HepG2 (cell line): ENCODE results near the gene GATD1. TPM values are rescaled to one million over a fixed set of nuclear protein-coding genes. Genes with fewer than 3 reads are reported as not detected.

ENCODE experiments used
- ELF3 ChIP-seq: IDR thresholded peaks from 2 replicates; pipeline ENCODE4 v1.6.1; 2016; ENCODE audit warnings: missing genetic modification reagents, missing compliant biosample characterization
- HNRNPL ChIP-seq: fragments of 200-400 bp; formaldehyde crosslinking; IDR thresholded peaks from 2 replicates; pipeline ENCODE4 v1.6.1; 2017; ENCODE audit warnings: mild to moderate bottlenecking, low read depth, low read length
- KDM5B ChIP-seq: sonication (generic); formaldehyde crosslinking; IDR thresholded peaks from 2 replicates; pipeline ENCODE4 v1.4.0; 2020; ENCODE audit warnings: missing genetic modification reagents, mild to moderate bottlenecking, borderline replicate concordance
- MIER2 ChIP-seq: IDR thresholded peaks from 2 replicates; pipeline ENCODE4 v1.6.1; 2016; ENCODE audit warnings: missing biosample characterization, missing genetic modification reagents
- PCBP1 ChIP-seq: fragments of 200-400 bp; formaldehyde crosslinking; IDR thresholded peaks from 2 replicates; pipeline ENCODE4 v1.6.1; 2017; ENCODE audit warnings: mild to moderate bottlenecking, low read depth, low read length, borderline replicate concordance
- RAD21 ChIP-seq: fragments of 450-650 bp; formaldehyde crosslinking; IDR thresholded peaks from 2 replicates; pipeline ENCODE4 v1.5.0; 2020; ENCODE audit warnings: mild to moderate bottlenecking
- SAFB2 ChIP-seq: sonication (generic); formaldehyde crosslinking; IDR thresholded peaks from 2 replicates; pipeline ENCODE4 v1.5.1; 2020; ENCODE audit warnings: missing genetic modification reagents, low read depth, mild to moderate bottlenecking, borderline replicate concordance
- SRSF4 ChIP-seq: fragments of 200-400 bp; formaldehyde crosslinking; IDR thresholded peaks from one replicate; pipeline ENCODE4 v1.6.1; 2018; ENCODE audit warnings: mild to moderate bottlenecking, low read depth, low read length, moderate library complexity; ENCODE audit not compliant: poor library complexity, severe bottlenecking
- TCF12 ChIP-seq, 2 experiments: fragments of 450-650 bp in 1 of 2; sonication (generic) in 1 of 2; formaldehyde crosslinking in 1 of 2; IDR thresholded peaks; 2 replicates each; pipeline versions ENCODE4 v1.6.1 to v1.8.0; 2017 to 2022; ENCODE audit warnings: antibody characterized with exemption in 1 of 2, mild to moderate bottlenecking in 1 of 2, missing genetic modification reagents in 1 of 2, moderate library complexity in 1 of 2
- XBP1 ChIP-seq: sonication (generic); formaldehyde crosslinking; IDR thresholded peaks from 2 replicates; pipeline ENCODE4 v1.5.0; 2020; ENCODE audit warnings: missing genetic modification reagents
- XRCC5 ChIP-seq: fragments of 200-400 bp; formaldehyde crosslinking; optimal IDR thresholded peaks from 2 replicates; pipeline ENCODE3; 2017; ENCODE audit warnings: mild to moderate bottlenecking, low read length
- ZBTB42 ChIP-seq: sonication (generic); formaldehyde crosslinking; IDR thresholded peaks from 2 replicates; pipeline ENCODE4 v1.5.0; 2020; ENCODE audit warnings: mild to moderate bottlenecking, missing genetic modification reagents
- ZFP41 ChIP-seq: sonication (generic); formaldehyde crosslinking; IDR thresholded peaks from 2 replicates; pipeline ENCODE4 v1.4.0; 2020; ENCODE audit warnings: mild to moderate bottlenecking, missing genetic modification reagents, borderline replicate concordance
- ZFY ChIP-seq: sonication (generic); formaldehyde crosslinking; IDR thresholded peaks from 2 replicates; pipeline ENCODE4 v1.4.0; 2020; ENCODE audit warnings: missing genetic modification reagents
- ZNF333 ChIP-seq: sonication (generic); formaldehyde crosslinking; IDR thresholded peaks from 2 replicates; pipeline ENCODE4 v1.4.0; 2020; ENCODE audit warnings: mild to moderate bottlenecking, missing genetic modification reagents, borderline replicate concordance
- ZNF841 ChIP-seq: sonication (generic); formaldehyde crosslinking; IDR thresholded peaks from 2 replicates; pipeline ENCODE4 v1.8.1; 2023; ENCODE audit warnings: missing genetic modification reagents, borderline replicate concordance
- ZNF879 ChIP-seq: sonication (generic); formaldehyde crosslinking; IDR thresholded peaks from 2 replicates; pipeline ENCODE4 v1.8.1; 2023; ENCODE audit warnings: missing genetic modification reagents
- polyA plus RNA-seq, 8 experiments: library from polyadenylated mRNA; depleted of rRNA in 3 of 8; stranded (reverse) in 7 of 8; unstranded in 1 of 8; fragments of >200 nt; fragmentation: Illumina TruSeq in 4 of 8; extraction: Trizol in 4 of 8; gene quantifications; 2 replicates each; pipeline versions ENCODE4 v1.2.1 to v1.2.3, GENCODE V29; 2011 to 2016; ENCODE audit warnings: low read depth in 4 of 8, missing spikeins in 1 of 8, mixed read lengths in 1 of 8; ENCODE audit not compliant: insufficient read depth in 1 of 8
- total RNA-seq, 5 experiments: library from RNA; depleted of rRNA; stranded (reverse); fragments of >200 nt; fragmentation: Illumina TruSeq; extraction: Trizol; gene quantifications; 2 replicates each; pipeline ENCODE4 v1.2.3, GENCODE V29; 2016; ENCODE audit warnings: low read depth in 1 of 5
- TF ChIP-seq, protein P1 (sequence below): sonication (generic); formaldehyde crosslinking; IDR thresholded peaks from 2 replicates; pipeline ENCODE4 v1.4.0; 2020; ENCODE audit warnings: missing genetic modification reagents, mild to moderate bottlenecking, borderline replicate concordance
- TF ChIP-seq, protein P2 (sequence below), 2 experiments: sonication (generic) in 1 of 2; formaldehyde crosslinking in 1 of 2; IDR thresholded peaks; 2 replicates each; pipeline versions ENCODE4 v1.6.1 to v1.9.0; 2014 to 2022; ENCODE audit warnings: antibody characterized with exemption in 1 of 2, borderline replicate concordance in 1 of 2, inconsistent platforms in 1 of 2, low read depth in 1 of 2, missing genetic modification reagents in 1 of 2

Gene GATD1
- total and polyA plus RNA-seq, 2 of the 13 experiments (the other 11 are each of a cell fraction or from before 2014, with no cell fraction given): 31.3 to 60.5 TPM

DNA sequence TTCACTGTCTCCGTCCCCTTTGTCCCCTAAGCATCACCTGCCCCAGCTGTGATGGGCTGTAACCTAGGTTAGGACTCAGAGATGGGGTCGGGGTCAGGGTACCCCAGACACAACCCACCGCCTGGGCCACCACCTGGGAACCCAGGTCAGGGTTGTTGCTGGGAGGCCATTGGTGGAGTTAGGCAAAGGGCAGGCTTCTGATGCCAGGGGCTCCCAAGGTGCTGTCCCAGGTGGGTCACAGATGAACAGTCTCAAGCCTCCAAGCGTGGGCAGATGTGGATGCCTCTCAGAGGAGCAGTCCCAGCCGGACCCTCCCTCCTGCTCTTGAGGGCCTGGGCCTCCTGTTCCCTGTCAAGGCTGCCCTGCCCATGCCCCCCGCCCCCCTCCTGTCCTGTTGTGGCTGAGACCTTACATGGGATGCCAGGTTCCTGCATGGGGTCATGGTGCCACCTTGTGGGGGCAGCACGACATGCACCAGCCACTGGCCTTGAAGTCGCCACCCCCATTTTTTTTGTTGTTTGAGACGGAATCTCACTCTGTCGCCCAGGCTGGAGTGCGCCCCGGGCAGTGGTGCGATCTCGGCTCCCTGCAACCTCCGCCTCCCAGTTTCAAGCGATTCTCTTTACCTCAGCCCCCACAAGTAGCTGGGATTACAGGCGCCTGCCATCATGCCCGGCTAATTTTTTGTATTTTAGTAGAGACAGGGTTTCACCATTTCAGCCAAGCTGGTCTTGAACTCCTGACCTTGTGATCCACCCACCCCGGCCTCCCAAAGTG lies 12.1 kb downstream of the GATD1 start (continued):
- TF ChIP-seq KDM5B (CRISPR knock-in tag) (no peak; the same call in 1 of the 2 replicates), RAD21 (CRISPR knock-in tag) (peak; percentile 73), ELF3 (CRISPR knock-in tag) (no peak), ZFP41 (CRISPR knock-in tag) (0 out of 2 replicates have a peak, but pooled peaks have one; percentile 38), PCBP1 (no peak), ZNF841 (CRISPR knock-in tag) (no peak), SAFB2 (CRISPR knock-in tag) (no peak), XRCC5 (peak; percentile 22), HNRNPL (0 out of 2 replicates have a peak, but pooled peaks have one; percentile 81), ZFY (no peak), ZNF879 (CRISPR knock-in tag) (no peak), ZBTB42 (no peak), ZNF333 (CRISPR knock-in tag) (no peak), XBP1 (CRISPR knock-in tag) (no peak), TCF12 (IDR thresholded peaks at IDR 0.05) (no peak), TCF12 (CRISPR knock-in tag; IDR thresholded peaks at IDR 0.05) (no peak), SRSF4 (no peak), MIER2 (CRISPR knock-in tag) (no peak)
- TF ChIP-seq, protein P1, sequence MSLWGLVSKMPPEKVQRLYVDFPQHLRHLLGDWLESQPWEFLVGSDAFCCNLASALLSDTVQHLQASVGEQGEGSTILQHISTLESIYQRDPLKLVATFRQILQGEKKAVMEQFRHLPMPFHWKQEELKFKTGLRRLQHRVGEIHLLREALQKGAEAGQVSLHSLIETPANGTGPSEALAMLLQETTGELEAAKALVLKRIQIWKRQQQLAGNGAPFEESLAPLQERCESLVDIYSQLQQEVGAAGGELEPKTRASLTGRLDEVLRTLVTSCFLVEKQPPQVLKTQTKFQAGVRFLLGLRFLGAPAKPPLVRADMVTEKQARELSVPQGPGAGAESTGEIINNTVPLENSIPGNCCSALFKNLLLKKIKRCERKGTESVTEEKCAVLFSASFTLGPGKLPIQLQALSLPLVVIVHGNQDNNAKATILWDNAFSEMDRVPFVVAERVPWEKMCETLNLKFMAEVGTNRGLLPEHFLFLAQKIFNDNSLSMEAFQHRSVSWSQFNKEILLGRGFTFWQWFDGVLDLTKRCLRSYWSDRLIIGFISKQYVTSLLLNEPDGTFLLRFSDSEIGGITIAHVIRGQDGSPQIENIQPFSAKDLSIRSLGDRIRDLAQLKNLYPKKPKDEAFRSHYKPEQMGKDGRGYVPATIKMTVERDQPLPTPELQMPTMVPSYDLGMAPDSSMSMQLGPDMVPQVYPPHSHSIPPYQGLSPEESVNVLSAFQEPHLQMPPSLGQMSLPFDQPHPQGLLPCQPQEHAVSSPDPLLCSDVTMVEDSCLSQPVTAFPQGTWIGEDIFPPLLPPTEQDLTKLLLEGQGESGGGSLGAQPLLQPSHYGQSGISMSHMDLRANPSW (CRISPR knock-in tag): no peak
- TF ChIP-seq, protein P2, sequence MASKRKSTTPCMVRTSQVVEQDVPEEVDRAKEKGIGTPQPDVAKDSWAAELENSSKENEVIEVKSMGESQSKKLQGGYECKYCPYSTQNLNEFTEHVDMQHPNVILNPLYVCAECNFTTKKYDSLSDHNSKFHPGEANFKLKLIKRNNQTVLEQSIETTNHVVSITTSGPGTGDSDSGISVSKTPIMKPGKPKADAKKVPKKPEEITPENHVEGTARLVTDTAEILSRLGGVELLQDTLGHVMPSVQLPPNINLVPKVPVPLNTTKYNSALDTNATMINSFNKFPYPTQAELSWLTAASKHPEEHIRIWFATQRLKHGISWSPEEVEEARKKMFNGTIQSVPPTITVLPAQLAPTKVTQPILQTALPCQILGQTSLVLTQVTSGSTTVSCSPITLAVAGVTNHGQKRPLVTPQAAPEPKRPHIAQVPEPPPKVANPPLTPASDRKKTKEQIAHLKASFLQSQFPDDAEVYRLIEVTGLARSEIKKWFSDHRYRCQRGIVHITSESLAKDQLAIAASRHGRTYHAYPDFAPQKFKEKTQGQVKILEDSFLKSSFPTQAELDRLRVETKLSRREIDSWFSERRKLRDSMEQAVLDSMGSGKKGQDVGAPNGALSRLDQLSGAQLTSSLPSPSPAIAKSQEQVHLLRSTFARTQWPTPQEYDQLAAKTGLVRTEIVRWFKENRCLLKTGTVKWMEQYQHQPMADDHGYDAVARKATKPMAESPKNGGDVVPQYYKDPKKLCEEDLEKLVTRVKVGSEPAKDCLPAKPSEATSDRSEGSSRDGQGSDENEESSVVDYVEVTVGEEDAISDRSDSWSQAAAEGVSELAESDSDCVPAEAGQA (IDR thresholded peaks at IDR 0.05; ENCODE audit: low read depth): no peak
- TF ChIP-seq, protein P2 (CRISPR knock-in tag; IDR thresholded peaks at IDR 0.05; ENCODE audit: borderline replicate concordance): no peak
